GM10266 (cell line): ENCODE data around the gene DNAH5.

Source experiments
- DNase-seq: peaks from one replicate; pipeline ENCODE4 v3.0.0; 2012; ENCODE audit errors: extremely low spot score
- CTCF ChIP-seq: IDR thresholded peaks from 2 replicates; pipeline ENCODE4 v1.5.1; 2012; ENCODE audit warnings: mild to moderate bottlenecking, low read depth; ENCODE audit not compliant: control insufficient read depth, insufficient read depth; ENCODE audit errors: missing control alignments

Gene DNAH5

GRCh38 chr5:13771011-13771571 is 173.4 kb downstream of the DNAH5 start:
- no peak for DNase-seq
- no peak for TF ChIP-seq CTCF

- TF ChIP-seq CTCF, result no peak
- DNase-seq, result no peak
Observed at GRCh38 chr5:13766236-13766635, 178.3 kb downstream of the DNAH5 start.

GRCh38 chr5:13763719-13764118 is 180.8 kb downstream of the DNAH5 start:
- no peak for TF ChIP-seq CTCF
- no peak for DNase-seq

- TF ChIP-seq CTCF, result no peak
- no peak for DNase-seq
Observed at GRCh38 chr5:13749766-13750165, 194.7 kb downstream of the DNAH5 start.

- TF ChIP-seq CTCF, result no peak
- no peak for DNase-seq
Observed at GRCh38 chr5:13746026-13746425, 198.5 kb downstream of the DNAH5 start.

- TF ChIP-seq CTCF, result no peak
- no peak for DNase-seq
Observed at GRCh38 chr5:13745508-13745907, 199.0 kb downstream of the DNAH5 start.

GRCh38 chr5:13740471-13740870 is 204.0 kb downstream of the DNAH5 start:
- DNase-seq, result no peak
- no peak for TF ChIP-seq CTCF
